AG04450 (cell line): ENCODE data around the gene LRRN1. TPM values are rescaled to one million over a fixed set of nuclear protein-coding genes. Genes with fewer than 3 reads are reported as not detected.

Experiments used
- CTCF ChIA-PET: fragments of 300-600, 350-600 bp; formaldehyde crosslinking; extraction: SDS; loops from one replicate; lab custom pipeline; 2022; ENCODE audit warnings: antibody characterized with exemption, inconsistent platforms; lab: Charles Lee
- POLR2A ChIA-PET: fragments of 350-600 bp; formaldehyde crosslinking; extraction: SDS; loops from one replicate; lab custom pipeline; 2021; ENCODE audit warnings: antibody characterized with exemption, inconsistent platforms; lab: Yijun Ruan, JAX
- DNase-seq: peaks from one replicate; pipeline ENCODE4 v3.0.0-alpha.2; 2011; ENCODE audit warnings: low read depth, low spot score
- H3K27ac ChIP-seq: one replicate; pipeline ENCODE4 v1.5.1; 2012; ENCODE audit warnings: low read depth, low read length, control low read depth
- H3K27me3 ChIP-seq: one replicate; pipeline ENCODE4 v1.6.0; 2012; ENCODE audit warnings: low read length; ENCODE audit not compliant: control insufficient read depth, insufficient read depth
- H3K4me3 ChIP-seq: 2 replicates; pipeline ENCODE4 v1.5.1; 2011; ENCODE audit warnings: mild to moderate bottlenecking, low read depth, low read length, control low read depth
- H3K9me3 ChIP-seq: 2 replicates; pipeline ENCODE4 v1.5.1; 2012; ENCODE audit warnings: low read length; ENCODE audit not compliant: control insufficient read depth, insufficient read depth
- CTCF ChIP-seq: IDR thresholded peaks from 2 replicates; pipeline ENCODE4 v1.5.1; 2011; ENCODE audit warnings: low read depth, low read length, control low read depth, inconsistent platforms
- polyA plus RNA-seq: library from polyadenylated mRNA; depleted of rRNA; stranded (reverse); fragments of >200 nt; gene quantifications from 2 replicates; pipeline ENCODE4 v1.2.3, GENCODE V29; 2011

Gene LRRN1
- polyA plus RNA-seq, 1 experiment, result not detected

GRCh38 chr3:3798631-3799113, 559 bp upstream of the LRRN1 start:
- CTCF ChIA-PET, result no interaction called here
- POLR2A ChIA-PET, result no interaction called here
- H3K4me3 ChIP-seq, result no peak overlapping the region
- no peak for TF ChIP-seq CTCF
- DNase-seq, result no peak
- H3K27ac ChIP-seq, result no peak overlapping the region
- no peaks in the 10 kb centered on the region for H3K27me3 ChIP-seq
- H3K9me3 ChIP-seq, result peaks cover 23% of the 10 kb centered on the region

GRCh38 chr3:3800080-3800455, 837 bp downstream of the LRRN1 start:
- no peak for TF ChIP-seq CTCF
- ChIA-PET CTCF (no interaction called here), POLR2A (no interaction called here)
- H3K27me3 ChIP-seq, result no peaks in the 10 kb centered on the region
- no peak for DNase-seq
- H3K27ac ChIP-seq, result no peak overlapping the region
- peaks cover 23% of the 10 kb centered on the region for H3K9me3 ChIP-seq
- H3K4me3 ChIP-seq, result no peak overlapping the region

GRCh38 chr3:3800685-3801493, 1.7 kb downstream of the LRRN1 start:
- H3K4me3 ChIP-seq, result no peak overlapping the region
- no peaks in the 10 kb centered on the region for H3K27me3 ChIP-seq
- no peak for TF ChIP-seq CTCF
- DNase-seq, result no peak
- CTCF ChIA-PET, result no interaction called here
- peaks cover 23% of the 10 kb centered on the region for H3K9me3 ChIP-seq
- POLR2A ChIA-PET, result no interaction called here
- H3K27ac ChIP-seq, result no peak overlapping the region

GRCh38 chr3:3801494-3801841, 2.2 kb downstream of the LRRN1 start:
- no peak overlapping the region for H3K4me3 ChIP-seq
- no peak for TF ChIP-seq CTCF
- ChIA-PET POLR2A (no interaction called here), CTCF (no interaction called here)
- no peak overlapping the region for H3K27ac ChIP-seq
- DNase-seq, result no peak
- peaks cover 23% of the 10 kb centered on the region for H3K9me3 ChIP-seq
- no peaks in the 10 kb centered on the region for H3K27me3 ChIP-seq

- POLR2A ChIA-PET, result no interaction called here
- Histone ChIP-seq H3K9me3 (peaks cover 23% of the 10 kb centered on the region), H3K4me3 (no peak overlapping the region), H3K27ac (no peak overlapping the region), H3K27me3 (no peaks in the 10 kb centered on the region)
- CTCF ChIA-PET, result no interaction called here
- DNase-seq, result no peak
- TF ChIP-seq CTCF, result no peak
Measured at GRCh38 chr3:3802046-3802445, 2.8 kb downstream of the LRRN1 start.
